GM18505 (cell line): ENCODE results near the gene ATP1A4.

Experiments
- ATAC-seq: cut with Tn5 transposase; IDR thresholded peaks from one replicate; pipeline ENCODE4 v1.9.1; 2021; ENCODE audit not compliant: unreplicated experiment
- POLR2A ChIP-seq: IDR thresholded peaks from 4 replicates; pipeline ENCODE4 v1.6.1; 2011; ENCODE audit warnings: borderline replicate concordance; ENCODE audit not compliant: insufficient read depth, insufficient read length; ENCODE audit errors: extremely low read depth

ATP1A4 gene

DNA sequence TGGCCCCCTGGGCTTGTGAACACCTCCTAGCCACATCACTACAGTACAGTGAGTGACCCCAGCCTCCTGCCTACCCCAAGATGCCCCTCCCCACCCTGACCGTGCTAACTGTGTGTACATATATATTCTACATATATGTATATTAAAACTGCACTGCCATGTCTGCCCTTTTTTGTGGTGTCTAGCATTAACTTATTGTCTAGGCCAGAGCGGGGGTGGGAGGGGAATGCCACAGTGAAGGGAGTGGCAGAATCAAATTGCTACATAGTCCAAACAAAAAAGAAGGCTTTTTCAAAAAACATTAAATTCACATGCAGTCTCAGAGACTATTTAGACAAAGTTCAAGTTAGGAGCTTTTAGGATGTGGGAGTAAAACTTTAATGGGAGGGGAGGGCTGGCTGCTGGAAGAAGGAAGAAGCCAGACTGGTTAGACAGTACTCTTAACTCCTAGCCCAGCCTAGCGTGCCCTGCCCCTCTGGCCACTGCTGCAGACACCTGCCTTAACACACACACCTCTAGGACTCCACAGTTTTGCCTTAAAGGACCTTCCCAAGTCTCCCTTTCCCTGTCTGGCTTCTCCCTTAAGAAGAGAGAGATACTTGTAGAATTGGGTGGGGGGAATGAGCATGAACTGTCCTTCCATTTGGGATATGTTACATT is 63.2 kb downstream of the ATP1A4 start:
- no peak for TF ChIP-seq POLR2A
- no peak for ATAC-seq

DNA sequence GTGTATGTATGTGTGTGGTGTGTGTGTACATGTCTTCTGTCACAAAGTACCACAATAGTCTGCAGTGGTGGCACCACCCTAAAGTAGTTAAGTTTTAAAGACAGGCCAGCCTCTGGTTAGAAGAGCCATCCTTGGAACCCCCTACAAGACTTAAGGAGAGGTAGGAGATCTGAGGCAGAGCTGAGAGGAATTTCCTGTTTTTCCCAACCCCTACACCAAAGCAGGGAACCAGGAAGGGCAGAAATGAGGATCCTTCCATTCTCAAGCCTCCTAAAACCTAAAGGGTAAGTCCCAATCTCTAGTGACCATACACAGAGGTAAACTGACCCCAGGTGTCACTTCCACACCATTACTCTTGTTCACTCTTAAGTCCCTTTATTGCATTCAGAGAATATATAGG is 64.9 kb downstream of the ATP1A4 start:
- ATAC-seq, result no peak
- no peak for TF ChIP-seq POLR2A

DNA sequence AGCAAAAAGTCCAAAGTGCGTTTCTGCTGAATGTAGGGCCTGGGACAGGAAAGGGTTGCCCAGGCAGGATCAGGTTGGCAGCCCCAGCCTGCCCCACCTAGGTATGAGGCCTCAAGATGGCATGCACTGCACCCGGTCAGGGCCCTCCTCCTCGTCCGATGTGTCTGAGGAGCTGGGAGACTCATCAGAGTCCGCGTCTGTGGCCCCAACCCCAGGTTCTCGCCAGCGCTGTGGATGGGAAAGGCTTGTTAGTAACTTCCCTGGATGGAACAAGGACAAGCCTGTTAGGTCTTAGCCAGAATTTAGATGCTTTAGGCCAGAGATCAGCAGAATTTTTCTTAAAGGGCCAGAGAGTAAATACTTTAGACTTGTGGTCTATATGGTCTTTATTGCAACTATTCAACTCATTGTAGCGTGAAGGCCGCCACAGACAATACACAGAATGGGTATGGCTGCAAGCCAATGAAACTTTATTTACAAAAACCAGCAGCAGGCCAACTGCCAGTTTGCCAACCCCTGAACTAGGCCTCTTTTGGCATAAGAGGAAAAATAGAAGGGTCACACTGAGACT is 66.2 kb downstream of the ATP1A4 start:
- no peak for ATAC-seq
- TF ChIP-seq POLR2A, result no peak

DNA sequence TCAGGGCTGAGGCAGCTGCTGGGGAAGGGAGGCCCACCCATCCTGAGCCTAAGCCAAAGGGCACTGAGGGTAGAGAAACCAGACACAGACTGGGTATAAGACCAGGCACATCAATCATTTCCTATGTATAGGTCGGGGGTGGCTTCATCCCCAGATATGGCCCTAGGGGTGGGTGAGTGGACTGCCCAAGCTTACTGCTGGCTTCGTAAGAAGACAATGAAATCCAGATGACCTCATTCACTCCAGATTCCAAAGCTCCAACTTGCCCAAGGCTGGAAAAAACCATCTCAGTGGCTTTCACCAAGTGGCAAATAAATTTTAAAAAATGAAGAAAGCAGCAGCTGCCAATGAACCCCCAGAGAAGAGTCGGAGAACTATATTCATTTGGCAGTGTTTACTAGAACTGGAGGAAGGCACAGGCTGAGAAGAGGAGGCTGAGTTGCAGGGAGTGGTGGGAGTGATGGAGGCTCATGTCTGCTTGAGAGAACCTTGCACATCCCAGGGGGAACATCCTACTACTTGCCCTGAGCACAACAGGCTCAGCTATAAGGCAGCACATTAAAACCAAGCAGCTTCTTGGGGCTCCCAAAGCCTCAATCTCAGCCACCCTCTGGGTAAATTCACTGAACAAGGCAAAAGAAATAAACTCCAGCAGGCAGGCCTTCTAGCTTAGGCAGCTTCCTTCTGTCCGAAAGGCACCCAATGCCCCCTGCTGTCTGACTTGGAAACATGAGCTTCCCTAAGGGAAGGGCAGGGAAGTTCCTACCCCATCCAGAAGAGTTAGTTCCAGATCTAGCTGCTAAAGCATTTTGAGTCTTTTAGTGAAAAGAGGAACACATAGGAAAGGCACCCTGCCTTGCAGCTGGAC is 67.9 kb downstream of the ATP1A4 start:
- no peak for ATAC-seq
- no peak for TF ChIP-seq POLR2A

DNA sequence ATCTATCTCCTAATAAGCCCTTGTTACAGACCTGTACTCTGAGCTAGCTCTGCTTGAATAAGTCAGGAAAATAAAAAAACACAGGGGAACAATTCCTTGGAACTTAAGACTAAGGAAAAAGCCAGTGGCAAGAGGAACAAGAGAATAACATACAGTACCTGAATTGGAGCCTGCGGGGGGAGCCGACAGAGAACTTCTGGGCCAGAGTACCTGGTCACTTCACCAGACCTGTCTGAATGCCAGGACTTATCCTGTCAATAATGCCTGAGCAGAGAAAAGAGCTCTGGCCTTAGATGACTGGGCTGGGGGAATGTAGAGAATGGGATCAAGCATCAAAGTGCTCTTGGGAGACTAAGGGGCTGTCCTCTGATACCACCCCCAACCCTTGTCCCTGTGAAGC is 68.9 kb downstream of the ATP1A4 start:
- no peak for ATAC-seq
- no peak for TF ChIP-seq POLR2A

DNA sequence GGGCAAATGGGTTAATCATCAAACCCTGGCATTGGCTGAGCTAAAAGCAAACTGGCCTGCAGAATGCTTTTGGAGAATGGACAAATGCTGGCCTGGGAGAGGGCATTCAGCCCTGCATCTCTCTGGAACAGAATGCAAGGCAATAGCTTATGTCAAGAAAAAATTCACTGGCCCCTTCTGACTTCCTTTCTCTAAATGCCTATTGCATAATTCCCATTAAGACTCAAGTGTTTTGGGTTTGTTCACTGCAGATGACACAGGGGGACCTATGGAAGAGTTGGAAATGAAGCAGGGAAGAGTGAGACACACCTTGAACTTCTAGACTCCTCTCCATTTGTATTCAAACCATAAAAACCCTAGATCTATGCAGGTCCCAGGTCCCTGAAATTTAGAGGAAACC is 69.7 kb downstream of the ATP1A4 start:
- no peak for TF ChIP-seq POLR2A
- no peak for ATAC-seq

DNA sequence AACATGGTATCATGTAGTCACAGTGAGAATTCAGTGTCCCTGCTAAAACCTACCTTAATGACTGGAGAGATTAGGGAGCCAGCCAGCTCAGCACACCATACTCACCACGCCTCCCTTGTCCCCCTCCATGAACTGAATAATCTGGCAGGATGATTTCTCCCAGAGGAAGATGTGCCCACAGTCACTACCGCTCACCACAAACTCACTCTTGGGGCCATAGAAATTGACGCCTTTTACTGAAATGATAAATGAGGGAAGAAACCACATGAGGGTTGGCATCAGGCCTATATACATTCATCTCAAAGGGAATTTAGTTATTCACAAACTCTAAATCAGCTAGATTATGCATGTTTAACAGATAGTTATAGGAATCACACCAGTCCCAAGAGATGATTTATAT is 71.1 kb downstream of the ATP1A4 start:
- TF ChIP-seq POLR2A, result no peak
- no peak for ATAC-seq

DNA sequence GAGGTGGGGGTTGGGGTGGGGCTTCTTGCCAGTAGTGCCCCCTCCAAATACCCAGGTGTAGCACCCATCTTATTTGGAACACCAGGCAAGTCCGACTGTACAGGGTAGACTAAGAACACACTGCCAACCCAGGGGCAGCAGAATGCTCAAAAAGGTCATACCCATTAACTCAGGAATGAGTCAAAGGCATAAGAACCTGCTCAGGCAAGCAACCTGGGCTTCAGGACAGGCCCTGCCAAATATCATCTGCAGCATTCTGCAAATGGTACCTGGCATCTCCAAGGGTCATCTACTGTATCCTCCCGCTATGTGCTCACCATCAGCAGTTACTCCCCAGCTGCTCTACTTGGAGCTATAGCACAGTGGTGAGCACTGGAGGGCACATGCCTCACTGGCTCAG is 73.2 kb downstream of the ATP1A4 start:
- no peak for TF ChIP-seq POLR2A
- ATAC-seq, result no peak

DNA sequence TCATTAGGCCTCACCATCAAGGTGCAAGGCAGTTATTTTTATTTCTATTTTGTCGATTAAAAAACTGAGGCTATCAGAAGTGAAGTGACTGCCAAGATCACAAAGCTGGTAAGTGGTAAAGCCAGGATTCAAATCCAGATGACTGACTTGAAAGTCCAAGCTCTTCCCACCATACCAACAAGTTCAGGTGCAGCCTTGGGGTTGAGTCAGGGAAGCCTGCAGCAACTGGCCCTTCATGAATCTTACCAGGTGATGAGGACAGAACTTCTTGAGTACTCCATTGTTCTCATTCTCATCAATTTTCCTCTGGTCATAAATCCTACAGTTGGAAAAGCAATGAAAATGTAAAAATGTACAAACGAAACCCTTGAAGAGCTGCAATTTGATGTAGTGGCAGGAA is 73.9 kb downstream of the ATP1A4 start:
- no peak for TF ChIP-seq POLR2A
- no peak for ATAC-seq

DNA sequence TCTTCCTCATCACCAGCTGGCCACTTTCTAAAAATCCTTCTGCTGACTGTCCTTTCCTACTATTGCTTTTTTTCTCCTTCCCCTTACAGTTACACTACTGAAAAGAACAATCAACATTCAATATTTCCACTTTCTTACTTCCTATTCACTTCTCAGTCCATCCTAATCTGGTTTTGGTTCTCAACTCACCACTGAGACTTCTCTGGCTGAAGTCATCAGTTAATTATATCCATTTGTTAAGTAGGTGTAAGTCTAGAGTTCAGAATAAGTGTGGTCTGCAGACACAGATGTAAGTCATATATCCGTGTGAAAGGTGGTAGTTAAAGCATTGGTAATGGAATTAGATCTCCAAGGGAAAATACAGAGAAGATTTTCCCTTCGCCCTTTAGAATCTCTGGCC is 75.2 kb downstream of the ATP1A4 start:
- no peak for ATAC-seq
- no peak for TF ChIP-seq POLR2A

DNA sequence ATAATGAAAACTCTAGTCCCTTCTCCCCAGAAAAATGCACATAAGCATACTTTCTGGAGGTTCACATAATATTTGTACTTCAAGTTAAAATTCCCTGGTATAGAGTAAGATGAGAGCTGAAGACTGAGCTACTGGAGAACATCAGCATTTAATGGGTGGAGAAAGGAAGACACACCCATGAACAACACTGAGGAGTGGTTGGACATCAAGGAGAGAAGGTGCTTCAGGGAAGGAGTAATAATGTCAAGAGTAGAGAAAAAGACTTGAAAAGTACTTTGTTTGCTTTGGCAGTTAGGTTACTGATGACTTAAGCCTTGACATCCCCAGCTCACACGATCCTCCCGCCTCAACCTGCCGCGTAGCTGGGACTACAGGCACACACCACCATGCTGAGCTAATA is 75.6 kb downstream of the ATP1A4 start:
- no peak for TF ChIP-seq POLR2A
- no peak for ATAC-seq

DNA sequence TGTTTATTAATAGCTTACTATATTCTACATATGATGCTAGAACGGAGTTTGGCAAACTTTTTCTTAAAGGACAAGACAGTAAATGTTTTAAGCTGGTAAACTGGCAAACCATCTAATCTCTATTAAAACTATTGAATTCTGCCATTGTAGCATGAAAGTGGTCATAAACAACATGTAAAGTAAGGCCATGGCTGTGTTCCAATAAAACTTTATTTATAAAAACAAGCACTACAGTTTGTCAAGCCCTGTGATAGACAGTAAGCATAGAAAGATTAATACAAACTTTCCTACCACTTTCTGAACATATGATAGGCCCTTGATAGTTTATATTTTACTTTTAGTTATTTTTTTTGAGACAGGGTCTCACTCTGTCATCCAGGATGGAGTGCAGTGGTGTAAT is 76.2 kb downstream of the ATP1A4 start:
- ATAC-seq, result no peak
- TF ChIP-seq POLR2A, result no peak

DNA sequence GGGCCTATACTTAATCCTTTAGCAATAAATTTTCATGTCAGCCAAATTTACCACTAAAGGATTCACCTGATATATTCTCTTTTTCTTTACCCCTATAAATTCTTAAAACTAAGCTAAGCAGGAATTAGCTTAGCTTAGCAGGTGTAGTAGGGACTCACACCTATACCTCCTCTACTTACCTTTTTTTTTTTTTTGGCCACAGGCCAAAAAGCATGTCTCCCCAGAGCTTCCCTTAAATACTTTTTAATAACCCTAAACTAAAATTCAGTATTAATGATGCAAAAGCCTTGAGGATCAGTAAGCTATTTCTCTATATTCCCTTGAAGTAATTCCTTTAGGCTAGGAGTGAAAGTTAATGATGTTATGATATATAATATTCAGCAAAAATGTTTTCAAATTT is 77.0 kb downstream of the ATP1A4 start:
- TF ChIP-seq POLR2A, result no peak
- no peak for ATAC-seq

DNA sequence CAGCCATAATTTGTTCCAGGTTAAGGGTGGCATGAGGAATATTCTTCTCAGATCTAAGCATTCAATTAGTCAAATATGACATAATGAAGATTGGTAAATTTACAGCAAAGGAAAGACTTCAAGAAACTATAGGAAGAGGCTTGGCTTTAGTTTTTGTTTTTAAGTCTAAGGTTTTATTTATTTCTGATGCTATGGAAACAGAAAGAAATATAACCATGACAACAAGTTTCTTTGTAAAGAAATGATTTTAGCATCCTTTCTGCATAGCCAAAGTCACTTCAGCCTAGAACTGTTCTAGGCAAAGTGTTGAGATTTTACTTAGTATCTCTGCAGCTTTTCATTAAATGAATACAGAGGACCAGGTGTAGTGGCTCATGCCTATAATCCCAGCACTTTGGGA is 81.5 kb downstream of the ATP1A4 start:
- ATAC-seq, result no peak
- no peak for TF ChIP-seq POLR2A
